ENCODE measurements around the gene FEM1C. TPM values are rescaled to one million over a fixed set of nuclear protein-coding genes. Genes with fewer than 3 reads are reported as not detected.

Gene FEM1C
- total RNA-seq, 1 experiment from 2014 or later: 27.5 TPM

GRCh38 chr5:115568668-115569067, 24.1 kb upstream of the FEM1C start:
- ATAC-seq (no peak), DNase-seq (ENCODE audit: low read depth, low spot score) (no peak)
- ChIA-PET RAD21 (ENCODE audit: low non-redundant PET in 1 of 2, low total read pairs in 2 of 2, uncharacterized antibody in 2 of 2, unreplicated experiment in 2 of 2) (no interaction called here), POLR2A (interaction anchor here (1.4 kb wide), 1 partner anchor 24 kb away, joined by 3 read pairs; the partner anchor contains the start of gene FEM1C), CTCF (no interaction called here)
- H3K4me3 ChIP-seq (replicated peaks in 1 of 2; ENCODE audit: low read depth in 1 of 2, low read length in 2 of 2): no peak overlapping the region
- H3K4me1 ChIP-seq (ENCODE audit: control insufficient read depth in 1 of 2, insufficient read depth in 2 of 2, low read length in 2 of 2): peaks cover 0 to 11% of the 10 kb centered on the region in 2 experiments; a peak in 1 of 4 replicates
- H4K20me1 ChIP-seq (ENCODE audit: insufficient read depth): no peaks in the 10 kb centered on the region
- no peak overlapping the region for H3K27ac ChIP-seq (ENCODE audit: low read depth, low read length)
- H2AFZ ChIP-seq (ENCODE audit: low read depth, low read length, poor library complexity, severe bottlenecking): no peak overlapping the region
- no peaks in the 10 kb centered on the region for H3K27me3 ChIP-seq (ENCODE audit: insufficient read depth, low read length)
- TF ChIP-seq RAD21 (IDR thresholded peaks at IDR 0.05; ENCODE audit: low read depth): no peak
- no peak for TF ChIP-seq EZH2phosphoT487 (IDR thresholded peaks at IDR 0.05; ENCODE audit: borderline replicate concordance)
- no peak for TF ChIP-seq CBX3 (IDR thresholded peaks at IDR 0.05; ENCODE audit: low read depth)
- no peak for TF ChIP-seq TCF7L2 (IDR thresholded peaks at IDR 0.05; ENCODE audit: borderline replicate concordance, extremely low read depth, insufficient read depth, insufficient read length)
- TF ChIP-seq, protein P1, sequence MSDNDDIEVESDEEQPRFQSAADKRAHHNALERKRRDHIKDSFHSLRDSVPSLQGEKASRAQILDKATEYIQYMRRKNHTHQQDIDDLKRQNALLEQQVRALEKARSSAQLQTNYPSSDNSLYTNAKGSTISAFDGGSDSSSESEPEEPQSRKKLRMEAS (IDR thresholded peaks at IDR 0.05): no peak
- no peak for TF ChIP-seq ZNF274 (IDR thresholded peaks at IDR 0.05; ENCODE audit: low read depth, low read length)
- TF ChIP-seq, protein P2, sequence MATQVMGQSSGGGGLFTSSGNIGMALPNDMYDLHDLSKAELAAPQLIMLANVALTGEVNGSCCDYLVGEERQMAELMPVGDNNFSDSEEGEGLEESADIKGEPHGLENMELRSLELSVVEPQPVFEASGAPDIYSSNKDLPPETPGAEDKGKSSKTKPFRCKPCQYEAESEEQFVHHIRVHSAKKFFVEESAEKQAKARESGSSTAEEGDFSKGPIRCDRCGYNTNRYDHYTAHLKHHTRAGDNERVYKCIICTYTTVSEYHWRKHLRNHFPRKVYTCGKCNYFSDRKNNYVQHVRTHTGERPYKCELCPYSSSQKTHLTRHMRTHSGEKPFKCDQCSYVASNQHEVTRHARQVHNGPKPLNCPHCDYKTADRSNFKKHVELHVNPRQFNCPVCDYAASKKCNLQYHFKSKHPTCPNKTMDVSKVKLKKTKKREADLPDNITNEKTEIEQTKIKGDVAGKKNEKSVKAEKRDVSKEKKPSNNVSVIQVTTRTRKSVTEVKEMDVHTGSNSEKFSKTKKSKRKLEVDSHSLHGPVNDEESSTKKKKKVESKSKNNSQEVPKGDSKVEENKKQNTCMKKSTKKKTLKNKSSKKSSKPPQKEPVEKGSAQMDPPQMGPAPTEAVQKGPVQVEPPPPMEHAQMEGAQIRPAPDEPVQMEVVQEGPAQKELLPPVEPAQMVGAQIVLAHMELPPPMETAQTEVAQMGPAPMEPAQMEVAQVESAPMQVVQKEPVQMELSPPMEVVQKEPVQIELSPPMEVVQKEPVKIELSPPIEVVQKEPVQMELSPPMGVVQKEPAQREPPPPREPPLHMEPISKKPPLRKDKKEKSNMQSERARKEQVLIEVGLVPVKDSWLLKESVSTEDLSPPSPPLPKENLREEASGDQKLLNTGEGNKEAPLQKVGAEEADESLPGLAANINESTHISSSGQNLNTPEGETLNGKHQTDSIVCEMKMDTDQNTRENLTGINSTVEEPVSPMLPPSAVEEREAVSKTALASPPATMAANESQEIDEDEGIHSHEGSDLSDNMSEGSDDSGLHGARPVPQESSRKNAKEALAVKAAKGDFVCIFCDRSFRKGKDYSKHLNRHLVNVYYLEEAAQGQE (IDR thresholded peaks at IDR 0.05; ENCODE audit: low read depth): no peak
- TF ChIP-seq ZFX (IDR thresholded peaks at IDR 0.05): no peak
- TF ChIP-seq SP1 (IDR thresholded peaks at IDR 0.05; ENCODE audit: low read depth): no peak
- TF ChIP-seq ATF3 (IDR thresholded peaks at IDR 0.05): no peak
- no peak for TF ChIP-seq POLR2AphosphoS5 (IDR thresholded peaks at IDR 0.05; ENCODE audit: low read depth, low read length)
- H3K4me2 ChIP-seq (ENCODE audit: low read length): no peak overlapping the region
- H3K9me3 ChIP-seq (ENCODE audit: control insufficient read depth in 1 of 2, insufficient read depth in 1 of 2, low read depth in 1 of 2, low read length in 2 of 2): no peaks in the 10 kb centered on the region
- intact Hi-C loops (cut with micrococcal nuclease): no loop called here
- no TSS peak for BruUV-seq (replicated peaks)
- H3K79me2 ChIP-seq (ENCODE audit: insufficient read depth, low read length): no peaks in the 10 kb centered on the region
- no peaks in the 10 kb centered on the region for H3K36me3 ChIP-seq (ENCODE audit: control insufficient read depth in 1 of 2, insufficient read depth in 2 of 2, low read length in 2 of 2)
- no peaks in the 10 kb centered on the region for H3K9me2 ChIP-seq (ENCODE audit: insufficient read depth)
- no peak overlapping the region for H3K9ac ChIP-seq (ENCODE audit: low read length)

All from HCT116 (cell line).